ENCODE measurements around the gene PLEKHA7.
A peak's percentile ranks its signal among the peaks of the same experiment; 100 is the strongest.

PLEKHA7 gene

DNA sequence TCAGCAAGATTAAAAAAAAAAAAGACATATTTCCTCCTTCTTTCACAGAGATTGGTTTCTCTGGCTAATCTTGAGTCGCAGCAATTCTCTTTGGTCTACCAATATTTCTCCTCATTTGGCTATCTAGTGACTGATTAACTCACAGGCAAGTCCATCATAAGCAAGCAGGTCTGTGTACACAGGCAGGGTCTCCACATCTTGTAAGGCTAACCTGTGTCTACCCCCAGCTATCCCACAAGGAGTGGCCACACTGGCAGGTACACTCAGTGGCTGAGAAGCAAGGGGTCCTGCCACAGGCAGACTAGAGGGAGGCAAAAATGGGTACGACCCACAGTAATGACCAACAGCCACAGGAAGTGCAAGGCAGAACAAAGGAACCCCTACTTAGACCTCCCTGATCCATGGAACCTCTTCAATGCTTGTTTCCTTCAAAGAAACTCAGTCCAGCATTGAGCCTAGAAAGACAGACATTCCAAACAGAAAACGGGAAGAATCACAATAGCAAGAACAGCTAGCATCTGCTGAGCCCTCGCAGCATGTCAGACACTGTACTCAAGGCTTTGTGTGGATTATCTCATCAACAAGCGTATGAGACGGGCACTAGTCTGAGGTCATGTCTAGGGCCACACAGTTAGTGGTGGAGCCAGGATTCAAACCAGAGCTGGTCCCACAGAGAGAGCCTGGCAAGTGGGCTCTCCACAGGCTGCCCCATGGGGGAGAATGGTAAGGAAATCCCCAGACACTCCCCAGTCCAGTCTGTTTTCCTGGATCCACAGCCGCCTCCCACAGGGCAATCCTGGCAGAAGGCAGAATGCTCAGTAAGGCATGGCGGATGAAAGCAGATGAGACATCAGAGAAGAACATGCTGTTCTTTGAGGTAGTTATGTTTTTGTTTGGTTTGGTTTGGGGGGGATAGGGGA is 34.3 kb downstream of the PLEKHA7 start:
- peak; percentile 74 for DNase-seq
- H3K4me3 ChIP-seq (ENCODE audit: low read depth, low read length) = no peak overlapping the region
- TF ChIP-seq, protein P1, sequence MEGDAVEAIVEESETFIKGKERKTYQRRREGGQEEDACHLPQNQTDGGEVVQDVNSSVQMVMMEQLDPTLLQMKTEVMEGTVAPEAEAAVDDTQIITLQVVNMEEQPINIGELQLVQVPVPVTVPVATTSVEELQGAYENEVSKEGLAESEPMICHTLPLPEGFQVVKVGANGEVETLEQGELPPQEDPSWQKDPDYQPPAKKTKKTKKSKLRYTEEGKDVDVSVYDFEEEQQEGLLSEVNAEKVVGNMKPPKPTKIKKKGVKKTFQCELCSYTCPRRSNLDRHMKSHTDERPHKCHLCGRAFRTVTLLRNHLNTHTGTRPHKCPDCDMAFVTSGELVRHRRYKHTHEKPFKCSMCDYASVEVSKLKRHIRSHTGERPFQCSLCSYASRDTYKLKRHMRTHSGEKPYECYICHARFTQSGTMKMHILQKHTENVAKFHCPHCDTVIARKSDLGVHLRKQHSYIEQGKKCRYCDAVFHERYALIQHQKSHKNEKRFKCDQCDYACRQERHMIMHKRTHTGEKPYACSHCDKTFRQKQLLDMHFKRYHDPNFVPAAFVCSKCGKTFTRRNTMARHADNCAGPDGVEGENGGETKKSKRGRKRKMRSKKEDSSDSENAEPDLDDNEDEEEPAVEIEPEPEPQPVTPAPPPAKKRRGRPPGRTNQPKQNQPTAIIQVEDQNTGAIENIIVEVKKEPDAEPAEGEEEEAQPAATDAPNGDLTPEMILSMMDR (IDR thresholded peaks at IDR 0.05; ENCODE audit: low read depth, low read length) = no peak
- peak overlapping the region; percentile 90 for H3K27ac ChIP-seq
- H3K27me3 ChIP-seq (ENCODE audit: insufficient read depth, low read depth, severe bottlenecking) = no peaks in the 10 kb centered on the region
- H3K9me3 ChIP-seq (ENCODE audit: severe bottlenecking) = no peaks in the 10 kb centered on the region
- peaks cover 14% of the 10 kb centered on the region; the same call in 1 of the 2 replicates for H3K36me3 ChIP-seq

DNA sequence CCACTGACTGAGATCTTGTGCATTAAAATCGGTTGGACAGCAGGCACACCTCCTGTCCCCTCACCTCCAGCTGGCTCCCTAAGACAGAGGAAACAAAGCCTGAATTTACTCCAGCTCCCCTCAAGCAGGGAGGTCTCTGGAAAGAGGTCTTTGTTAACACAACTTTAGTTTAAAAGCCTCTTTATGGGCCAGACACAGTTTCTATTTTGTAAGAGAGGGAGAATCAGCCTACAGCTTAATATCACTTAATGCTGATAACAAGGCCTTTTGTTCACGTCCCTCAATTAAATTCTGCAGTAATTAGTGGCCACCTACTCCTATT is 36.3 kb downstream of the PLEKHA7 start:
- no peaks in the 10 kb centered on the region for H3K9me3 ChIP-seq (ENCODE audit: severe bottlenecking)

GRCh38 chr11:16977136-16977993 is 36.8 kb downstream of the PLEKHA7 start:
- peak overlapping the region; percentile 42 for H3K27ac ChIP-seq
- peaks cover 6% of the 10 kb centered on the region; the same call in 1 of the 2 replicates for H3K36me3 ChIP-seq

More for the DNA sequence above, 36.3 kb downstream of the PLEKHA7 start:
- peaks cover 6% of the 10 kb centered on the region; the same call in 1 of the 2 replicates for H3K36me3 ChIP-seq
- no peak overlapping the region for H3K4me3 ChIP-seq (ENCODE audit: low read depth, low read length)
- H3K27me3 ChIP-seq (ENCODE audit: insufficient read depth, low read depth, severe bottlenecking) = no peaks in the 10 kb centered on the region
- TF ChIP-seq, protein P1 (IDR thresholded peaks at IDR 0.05; ENCODE audit: low read depth, low read length) = no peak
- DNase-seq = no peak
- H3K27ac ChIP-seq = peak overlapping the region; percentile 42

GRCh38 chr11:16976379-16976778 is 37.8 kb downstream of the PLEKHA7 start:
- H3K4me3 ChIP-seq (ENCODE audit: low read depth, low read length) = no peak overlapping the region
- no peaks in the 10 kb centered on the region for H3K27me3 ChIP-seq (ENCODE audit: insufficient read depth, low read depth, severe bottlenecking)
- no peak for DNase-seq
- peaks cover 6% of the 10 kb centered on the region; the same call in 1 of the 2 replicates for H3K36me3 ChIP-seq
- 0 out of 2 replicates have a peak overlapping the region, but pooled peaks have one; percentile 16 for H3K27ac ChIP-seq
- TF ChIP-seq, protein P1 (IDR thresholded peaks at IDR 0.05; ENCODE audit: low read depth, low read length) = no peak
- no peaks in the 10 kb centered on the region for H3K9me3 ChIP-seq (ENCODE audit: severe bottlenecking)

More at GRCh38 chr11:16977136-16977993, 36.8 kb downstream of the PLEKHA7 start:
- Histone ChIP-seq H3K9me3 (ENCODE audit: severe bottlenecking) (no peaks in the 10 kb centered on the region), H3K27me3 (ENCODE audit: insufficient read depth, low read depth, severe bottlenecking) (no peaks in the 10 kb centered on the region), H3K4me3 (ENCODE audit: low read depth, low read length) (no peak overlapping the region)
- DNase-seq = no peak
- TF ChIP-seq, protein P1 (IDR thresholded peaks at IDR 0.05; ENCODE audit: low read depth, low read length) = no peak

DNA sequence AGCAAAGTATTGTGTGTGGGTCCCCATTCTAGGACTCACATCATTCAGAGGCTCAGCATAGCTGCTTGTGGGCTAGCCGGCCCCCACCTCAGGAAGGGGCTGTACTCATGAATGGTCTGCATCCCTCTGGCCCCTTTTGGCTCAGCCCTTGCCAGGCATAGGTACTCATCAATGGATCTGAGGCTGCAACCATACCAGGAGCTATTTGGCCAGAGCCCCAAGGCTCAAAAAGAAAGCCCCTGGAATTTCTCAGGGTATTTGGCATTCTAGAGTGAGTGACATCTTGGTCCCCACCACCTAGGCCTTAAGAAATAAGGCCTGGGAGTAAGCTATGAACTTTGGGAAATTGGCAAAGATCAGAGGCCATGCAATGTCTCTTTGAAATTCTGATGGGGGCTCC is 38.3 kb downstream of the PLEKHA7 start:
- no peak for DNase-seq
- Histone ChIP-seq H3K9me3 (ENCODE audit: severe bottlenecking) (no peaks in the 10 kb centered on the region), H3K27ac (0 out of 2 replicates have a peak overlapping the region, but pooled peaks have one; percentile 16), H3K4me3 (ENCODE audit: low read depth, low read length) (no peak overlapping the region), H3K36me3 (peaks cover 6% of the 10 kb centered on the region; the same call in 1 of the 2 replicates), H3K27me3 (ENCODE audit: insufficient read depth, low read depth, severe bottlenecking) (no peaks in the 10 kb centered on the region)
- TF ChIP-seq, protein P1 (IDR thresholded peaks at IDR 0.05; ENCODE audit: low read depth, low read length) = no peak

Measured in WERI-Rb-1 (cell line).